ENCODE results near the gene VSTM2B.

VSTM2B gene

GRCh38 chr19:29568036-29569025 lies 42.5 kb downstream of the VSTM2B start:
- TF ChIP-seq, protein P1, sequence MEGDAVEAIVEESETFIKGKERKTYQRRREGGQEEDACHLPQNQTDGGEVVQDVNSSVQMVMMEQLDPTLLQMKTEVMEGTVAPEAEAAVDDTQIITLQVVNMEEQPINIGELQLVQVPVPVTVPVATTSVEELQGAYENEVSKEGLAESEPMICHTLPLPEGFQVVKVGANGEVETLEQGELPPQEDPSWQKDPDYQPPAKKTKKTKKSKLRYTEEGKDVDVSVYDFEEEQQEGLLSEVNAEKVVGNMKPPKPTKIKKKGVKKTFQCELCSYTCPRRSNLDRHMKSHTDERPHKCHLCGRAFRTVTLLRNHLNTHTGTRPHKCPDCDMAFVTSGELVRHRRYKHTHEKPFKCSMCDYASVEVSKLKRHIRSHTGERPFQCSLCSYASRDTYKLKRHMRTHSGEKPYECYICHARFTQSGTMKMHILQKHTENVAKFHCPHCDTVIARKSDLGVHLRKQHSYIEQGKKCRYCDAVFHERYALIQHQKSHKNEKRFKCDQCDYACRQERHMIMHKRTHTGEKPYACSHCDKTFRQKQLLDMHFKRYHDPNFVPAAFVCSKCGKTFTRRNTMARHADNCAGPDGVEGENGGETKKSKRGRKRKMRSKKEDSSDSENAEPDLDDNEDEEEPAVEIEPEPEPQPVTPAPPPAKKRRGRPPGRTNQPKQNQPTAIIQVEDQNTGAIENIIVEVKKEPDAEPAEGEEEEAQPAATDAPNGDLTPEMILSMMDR (IDR thresholded peaks at IDR 0.05; ENCODE audit: low read depth, low read length), result no peak
- no peak for TF ChIP-seq EZH2phosphoT487 (IDR thresholded peaks at IDR 0.05; ENCODE audit: low read depth)
- no peak overlapping the region for H3K4me3 ChIP-seq (ENCODE audit: low read length)
- no peaks in the 10 kb centered on the region for H3K36me3 ChIP-seq (replicated peaks; ENCODE audit: low read depth, low read length)
- no peaks in the 10 kb centered on the region for H3K79me2 ChIP-seq (ENCODE audit: low read length)
- H3K9ac ChIP-seq (ENCODE audit: low read length), result no peak overlapping the region
- H3K9me3 ChIP-seq (ENCODE audit: insufficient read depth, low read length), result no peaks in the 10 kb centered on the region
- no peak overlapping the region for H2AFZ ChIP-seq (ENCODE audit: low read depth, low read length)
- peaks cover 49% of the 10 kb centered on the region for H3K27me3 ChIP-seq (ENCODE audit: low read depth, low read length)
- no peaks in the 10 kb centered on the region for H4K20me1 ChIP-seq (ENCODE audit: insufficient read depth, low read length)
- H3K27ac ChIP-seq (ENCODE audit: low read length), result no peak overlapping the region
- H3K4me2 ChIP-seq (ENCODE audit: low read length), result no peak overlapping the region
- no peaks in the 10 kb centered on the region for H3K4me1 ChIP-seq (ENCODE audit: low read length)

DNA sequence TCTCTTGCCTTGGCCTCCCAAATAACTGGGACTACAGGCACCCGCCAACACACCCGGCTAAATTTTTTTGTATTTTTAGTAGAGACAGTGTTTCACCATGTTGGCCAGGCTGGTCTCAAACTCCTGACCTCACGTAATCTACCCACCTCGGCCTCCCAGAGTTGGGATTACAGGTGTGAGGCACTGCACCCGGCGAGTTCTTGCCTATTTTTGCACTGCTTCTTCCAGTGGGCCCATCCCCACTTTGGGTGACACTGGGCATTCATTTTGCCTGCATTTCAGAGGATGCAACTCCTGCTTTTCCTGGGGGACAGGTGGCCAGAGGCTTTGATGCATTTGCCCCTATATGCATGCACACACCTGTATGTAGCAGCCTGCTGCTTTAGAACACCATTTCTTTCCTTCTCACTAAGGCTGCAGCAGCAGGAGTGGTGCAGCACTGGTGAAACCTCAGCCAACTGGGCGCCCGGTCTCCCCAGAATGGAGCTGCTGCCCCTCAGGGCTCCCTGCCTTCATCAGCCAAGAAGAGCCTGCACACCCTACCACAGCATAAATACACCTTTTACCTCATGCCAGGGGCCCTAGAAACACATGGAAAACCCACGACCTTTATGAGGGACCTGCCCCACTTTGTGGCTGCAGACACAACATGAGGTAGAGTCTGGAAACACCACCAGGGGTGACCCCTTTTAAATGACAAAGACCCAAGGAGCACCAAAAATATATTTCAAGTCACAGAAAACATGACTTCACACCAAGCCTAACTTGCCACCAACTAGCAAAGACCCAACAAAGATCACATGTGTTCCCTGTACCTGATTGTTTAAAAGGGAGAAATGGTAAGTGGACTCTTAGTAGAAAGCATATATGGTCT lies 43.5 kb downstream of the VSTM2B start:
- Histone ChIP-seq H3K4me1 (ENCODE audit: low read length) (no peaks in the 10 kb centered on the region), H3K4me3 (ENCODE audit: low read length) (no peak overlapping the region), H3K36me3 (replicated peaks; ENCODE audit: low read depth, low read length) (no peaks in the 10 kb centered on the region), H3K79me2 (ENCODE audit: low read length) (no peaks in the 10 kb centered on the region), H3K9me3 (ENCODE audit: insufficient read depth, low read length) (no peaks in the 10 kb centered on the region), H3K4me2 (ENCODE audit: low read length) (no peak overlapping the region), H3K9ac (ENCODE audit: low read length) (no peak overlapping the region), H3K27me3 (ENCODE audit: low read depth, low read length) (peaks cover 53% of the 10 kb centered on the region), H4K20me1 (ENCODE audit: insufficient read depth, low read length) (no peaks in the 10 kb centered on the region), H2AFZ (ENCODE audit: low read depth, low read length) (no peak overlapping the region), H3K27ac (ENCODE audit: low read length) (no peak overlapping the region)
- TF ChIP-seq, protein P1 (IDR thresholded peaks at IDR 0.05; ENCODE audit: low read depth, low read length), result no peak
- no peak for TF ChIP-seq EZH2phosphoT487 (IDR thresholded peaks at IDR 0.05; ENCODE audit: low read depth)

- Histone ChIP-seq H3K79me2 (ENCODE audit: low read length) (no peaks in the 10 kb centered on the region), H2AFZ (ENCODE audit: low read depth, low read length) (no peak overlapping the region), H3K36me3 (replicated peaks; ENCODE audit: low read depth, low read length) (no peaks in the 10 kb centered on the region), H3K9ac (ENCODE audit: low read length) (no peak overlapping the region), H3K4me3 (ENCODE audit: low read length) (no peak overlapping the region), H3K27me3 (ENCODE audit: low read depth, low read length) (peaks cover 60% of the 10 kb centered on the region), H3K9me3 (ENCODE audit: insufficient read depth, low read length) (no peaks in the 10 kb centered on the region), H3K27ac (ENCODE audit: low read length) (no peak overlapping the region), H4K20me1 (ENCODE audit: insufficient read depth, low read length) (no peaks in the 10 kb centered on the region), H3K4me1 (ENCODE audit: low read length) (peaks cover 7% of the 10 kb centered on the region), H3K4me2 (ENCODE audit: low read length) (no peak overlapping the region)
- TF ChIP-seq, protein P1 (IDR thresholded peaks at IDR 0.05; ENCODE audit: low read depth, low read length), result no peak
- TF ChIP-seq EZH2phosphoT487 (IDR thresholded peaks at IDR 0.05; ENCODE audit: low read depth), result no peak
These were observed 45.4 kb downstream of the VSTM2B start for GRCh38 chr19:29571181-29571580.

DNA sequence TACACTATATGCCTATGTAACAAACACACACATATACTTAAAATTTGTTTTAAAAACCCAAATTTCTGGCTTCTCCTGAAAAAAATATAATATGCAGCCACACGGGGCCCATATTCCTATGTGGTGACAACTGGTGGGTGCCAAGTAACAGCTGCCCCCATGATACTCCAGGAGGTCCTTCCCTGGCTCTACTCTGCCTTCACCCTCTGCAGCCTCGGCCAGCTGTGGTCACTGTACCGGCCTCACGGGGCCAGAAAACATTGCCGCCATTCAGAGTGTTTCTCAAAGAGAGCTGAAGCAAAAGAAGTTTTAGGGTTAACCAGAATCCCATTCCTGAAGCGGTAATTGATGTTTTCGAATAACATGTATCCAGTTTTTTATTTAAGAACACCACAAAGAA lies 47.7 kb downstream of the VSTM2B start:
- H3K9me3 ChIP-seq (ENCODE audit: insufficient read depth, low read length), result no peaks in the 10 kb centered on the region
- H2AFZ ChIP-seq (ENCODE audit: low read depth, low read length), result no peak overlapping the region
- H3K27me3 ChIP-seq (ENCODE audit: low read depth, low read length), result peaks cover 62% of the 10 kb centered on the region
- no peaks in the 10 kb centered on the region for H3K79me2 ChIP-seq (ENCODE audit: low read length)
- H3K27ac ChIP-seq (ENCODE audit: low read length), result no peak overlapping the region
- peaks cover 24% of the 10 kb centered on the region for H3K4me1 ChIP-seq (ENCODE audit: low read length)
- H3K4me3 ChIP-seq (ENCODE audit: low read length), result no peak overlapping the region
- no peaks in the 10 kb centered on the region for H3K36me3 ChIP-seq (replicated peaks; ENCODE audit: low read depth, low read length)
- no peak overlapping the region for H3K9ac ChIP-seq (ENCODE audit: low read length)
- TF ChIP-seq, protein P1 (IDR thresholded peaks at IDR 0.05; ENCODE audit: low read depth, low read length), result no peak
- no peak for TF ChIP-seq EZH2phosphoT487 (IDR thresholded peaks at IDR 0.05; ENCODE audit: low read depth)
- H3K4me2 ChIP-seq (ENCODE audit: low read length), result no peak overlapping the region
- no peaks in the 10 kb centered on the region for H4K20me1 ChIP-seq (ENCODE audit: insufficient read depth, low read length)
